HCT116 (cell line): Measurements from ENCODE around the gene SRP68. TPM values are rescaled to one million over a fixed set of nuclear protein-coding genes. Genes with fewer than 3 reads are reported as not detected.

Experiments
- ATAC-seq: fragments of 200-7000 bp; cut with Tn5 transposase; 2 replicates; pipeline ENCODE4 v1.9.1; 2020; ENCODE audit warnings: mild to moderate bottlenecking, moderate library complexity
- BruUV-seq: library from RNA; stranded (reverse); fragments of 400-500 nt; replicated peaks from 2 replicates; lab custom pipeline; 2021; lab: Mats Ljungman, UMichigan
- CTCF ChIA-PET: fragments of 300-600 bp; sonication (Branson Sonifier 250); formaldehyde crosslinking; loops from one replicate; lab custom pipeline; 2021; ENCODE audit warnings: antibody characterized with exemption; lab: Charles Lee
- POLR2A ChIA-PET: fragments of 300-600, 350-600 bp; sonication (Branson Sonifier 250); formaldehyde crosslinking; loops from one replicate; lab custom pipeline; 2021; ENCODE audit warnings: antibody characterized with exemption; lab: Charles Lee
- RAD21 ChIA-PET, 2 experiments: fragments of 300-600 bp; sonication (Branson Sonifier 250); formaldehyde crosslinking; loops; one replicate each; lab custom pipeline; 2023; ENCODE audit warnings: low total read pairs in 2 of 2; ENCODE audit not compliant: uncharacterized antibody in 2 of 2, unreplicated experiment in 2 of 2, low non-redundant PET in 1 of 2; lab: Charles Lee
- DNase-seq: peaks from one replicate; pipeline ENCODE4 v3.0.0-alpha.2; 2010; ENCODE audit warnings: low read depth, low spot score
- H2AFZ ChIP-seq: fragments of 200-600 bp; shearing (Covaris generic), sonication (generic); 2 replicates; pipeline ENCODE4 v1.6.1; 2017; ENCODE audit warnings: low read depth, mixed run types, mixed read lengths, antibody characterized with exemption, low read length; ENCODE audit not compliant: poor library complexity, severe bottlenecking
- H3K27ac ChIP-seq: 2 replicates; pipeline ENCODE4 v1.5.1; 2012; ENCODE audit warnings: low read depth, low read length
- H3K27me3 ChIP-seq: fragments of 200-600 bp; sonication (generic); 2 replicates; pipeline ENCODE4 v1.6.1; 2016; ENCODE audit warnings: mixed run types, low read length, mixed read lengths; ENCODE audit not compliant: insufficient read depth
- H3K36me3 ChIP-seq, 2 experiments: fragments of 200-500 bp in 1 of 2; fragments of 200-600 bp in 1 of 2; sonication (Bioruptor generic) in 1 of 2; sonication (generic) in 1 of 2; 2 replicates each; pipeline versions ENCODE4 v1.5.1 to v1.6.1; 2014 to 2016; ENCODE audit warnings: low read length in 2 of 2, inconsistent platforms in 1 of 2, mixed read lengths in 1 of 2, mixed run types in 1 of 2; ENCODE audit not compliant: insufficient read depth in 2 of 2, control insufficient read depth in 1 of 2
- H3K4me1 ChIP-seq, 2 experiments: fragments of 200-600 bp in 1 of 2; sonication (generic) in 1 of 2; 2 replicates each; pipeline versions ENCODE4 v1.5.1 to v1.6.1; 2012 to 2017; ENCODE audit warnings: low read length in 2 of 2, inconsistent platforms in 1 of 2, mild to moderate bottlenecking in 1 of 2, mixed read lengths in 1 of 2, mixed run types in 1 of 2, moderate library complexity in 1 of 2; ENCODE audit not compliant: insufficient read depth in 2 of 2, control insufficient read depth in 1 of 2
- H3K4me2 ChIP-seq: fragments of 200-600 bp; sonication (generic); 2 replicates; pipeline ENCODE4 v1.6.1; 2017; ENCODE audit warnings: mixed run types, low read length, mixed read lengths
- H3K4me3 ChIP-seq, 2 experiments: fragments of 200-600 bp in 1 of 2; sonication (generic) in 1 of 2; replicated peaks in 1 of 2; 2 replicates each; pipeline ENCODE4 v1.5.1; 2011 to 2016; ENCODE audit warnings: low read length in 2 of 2, control low read depth in 1 of 2, low read depth in 1 of 2, mild to moderate bottlenecking in 1 of 2, mixed read lengths in 1 of 2, mixed run types in 1 of 2
- H3K79me2 ChIP-seq: fragments of 200-600 bp; sonication (generic); 2 replicates; pipeline ENCODE4 v1.6.1; 2017; ENCODE audit warnings: mild to moderate bottlenecking, mixed run types, low read length, moderate library complexity, mixed read lengths; ENCODE audit not compliant: insufficient read depth
- H3K9ac ChIP-seq: fragments of 200-600 bp; sonication (generic); 2 replicates; pipeline ENCODE4 v1.6.1; 2016; ENCODE audit warnings: low read length, mixed read lengths
- H3K9me2 ChIP-seq: fragments of 200-600 bp; sonication (generic), shearing (Covaris generic); 2 replicates; pipeline ENCODE4 v1.6.1; 2017; ENCODE audit warnings: mixed run types, mild to moderate bottlenecking, moderate library complexity; ENCODE audit not compliant: insufficient read depth
- H3K9me3 ChIP-seq, 2 experiments: fragments of 200-500 bp in 1 of 2; fragments of 200-600 bp in 1 of 2; sonication (Bioruptor generic) in 1 of 2; sonication (generic) in 1 of 2; 2 replicates each; pipeline ENCODE4 v1.6.1; 2014 to 2017; ENCODE audit warnings: low read length in 2 of 2, mixed read lengths in 2 of 2, inconsistent platforms in 1 of 2, low read depth in 1 of 2, mild to moderate bottlenecking in 1 of 2, mixed run types in 1 of 2, moderate library complexity in 1 of 2; ENCODE audit not compliant: control insufficient read depth in 1 of 2, insufficient read depth in 1 of 2
- H4K20me1 ChIP-seq: fragments of 200-600 bp; sonication (generic), shearing (Covaris generic); 2 replicates; pipeline ENCODE4 v1.6.1; 2017; ENCODE audit warnings: mixed run types, mild to moderate bottlenecking, moderate library complexity; ENCODE audit not compliant: insufficient read depth
- ATF3 ChIP-seq: IDR thresholded peaks from 2 replicates; pipeline ENCODE4 v1.6.1; 2012
- CEBPB ChIP-seq: IDR thresholded peaks from 2 replicates; pipeline ENCODE4 v1.6.1; 2012; ENCODE audit warnings: low read depth
- CTCF ChIP-seq, 3 experiments: fragments of 200-600 bp in 1 of 3; sonication (generic) in 1 of 3; IDR thresholded peaks in 2 of 3; conservative IDR thresholded peaks in 1 of 3; 2 replicates each; pipeline ENCODE4 v1.5.1; 2012 to 2017; ENCODE audit warnings: low read depth in 2 of 3, low read length in 2 of 3, antibody characterized with exemption in 1 of 3, borderline replicate concordance in 1 of 3, control low read depth in 1 of 3, mild to moderate bottlenecking in 1 of 3, mixed read lengths in 1 of 3, mixed run types in 1 of 3, moderate library complexity in 1 of 3; ENCODE audit not compliant: insufficient read depth in 1 of 3
- ELF1 ChIP-seq: IDR thresholded peaks from 2 replicates; pipeline ENCODE4 v1.6.1; 2012; ENCODE audit warnings: low read depth, borderline replicate concordance
- EZH2 ChIP-seq: fragments of 200-600 bp; sonication (generic); IDR thresholded peaks from 2 replicates; pipeline ENCODE4 v1.6.1; 2017; ENCODE audit warnings: antibody characterized with exemption, mixed run types
- EZH2phosphoT487 ChIP-seq: fragments of 200-600 bp; IDR thresholded peaks from 2 replicates; pipeline ENCODE4 v1.6.1; 2018; ENCODE audit warnings: antibody characterized with exemption, borderline replicate concordance
- FOSL1 ChIP-seq: IDR thresholded peaks from 2 replicates; pipeline ENCODE4 v1.6.1; 2012; ENCODE audit warnings: low read depth
- JUND ChIP-seq: IDR thresholded peaks from 2 replicates; pipeline ENCODE4 v1.6.1; 2012
- MAX ChIP-seq: IDR thresholded peaks from 2 replicates; pipeline ENCODE4 v1.6.1; 2012
- POLR2AphosphoS5 ChIP-seq: IDR thresholded peaks from 2 replicates; pipeline ENCODE4 v1.6.1; 2011; ENCODE audit warnings: mild to moderate bottlenecking, low read depth, low read length, moderate library complexity
- RAD21 ChIP-seq: IDR thresholded peaks from 2 replicates; pipeline ENCODE4 v1.6.1; 2012; ENCODE audit warnings: low read depth, mild to moderate bottlenecking
- REST ChIP-seq: IDR thresholded peaks from 2 replicates; pipeline ENCODE4 v1.6.1; 2012; ENCODE audit warnings: low read depth
- SIN3A ChIP-seq: IDR thresholded peaks from 2 replicates; pipeline ENCODE4 v1.6.1; 2012; ENCODE audit warnings: low read depth
- SP1 ChIP-seq: IDR thresholded peaks from 2 replicates; pipeline ENCODE4 v1.6.1; 2012; ENCODE audit warnings: low read depth
- TCF7L2 ChIP-seq: IDR thresholded peaks from 2 replicates; pipeline ENCODE4 v1.7.0; 2011; ENCODE audit warnings: borderline replicate concordance, inconsistent platforms; ENCODE audit not compliant: insufficient read depth, insufficient read length; ENCODE audit errors: extremely low read depth
- YY1 ChIP-seq: IDR thresholded peaks from 2 replicates; pipeline ENCODE4 v1.6.1; 2011; ENCODE audit warnings: low read length, low read depth, moderate library complexity, mild to moderate bottlenecking; ENCODE audit not compliant: insufficient replicate concordance; ENCODE audit errors: extremely low read depth
- ZBTB33 ChIP-seq: IDR thresholded peaks from 2 replicates; pipeline ENCODE4 v1.6.1; 2011; ENCODE audit warnings: mild to moderate bottlenecking, low read length, moderate library complexity; ENCODE audit not compliant: insufficient replicate concordance; ENCODE audit errors: extremely low read depth
- ZFX ChIP-seq: fragments of 450-650 bp; IDR thresholded peaks from 2 replicates; pipeline ENCODE4 v1.6.1; 2017
- intact Hi-C: fragments of 100-400 bp; cut with micrococcal nuclease; formaldehyde crosslinking; loops from 2 replicates; pipeline ENCODE4 v1.10.0; 2022
- total RNA-seq: library from RNA; stranded (reverse); gene quantifications from one replicate; pipeline ENCODE4 v1.2.1, GENCODE V29; 2021; ENCODE audit not compliant: unreplicated experiment

The SRP68 gene
- total RNA-seq, 1 experiment from 2014 or later: 152 TPM

- ChIA-PET CTCF (interaction anchor here (0.6 kb wide), 1 partner anchor 116 kb away, joined by 4 read pairs; no protein-coding TSS in a partner anchor), RAD21 (interaction anchor here in 1 of 2 experiments (0.5 kb wide), 1 partner anchor 261 kb away, joined by 3 read pairs; no protein-coding TSS in a partner anchor)
- no TSS peak for BruUV-seq
- Histone ChIP-seq H3K4me1 (peaks cover 6 to 19% of the 10 kb centered on the region in 2 experiments), H3K36me3 (peaks cover 25 to 29% of the 10 kb centered on the region in 2 experiments), H2AFZ (no peak overlapping the region)
- DNase-seq: no peak
- no peak for TF ChIP-seq YY1
- TF ChIP-seq POLR2AphosphoS5: no peak
- no peak for TF ChIP-seq MAX
- TF ChIP-seq EZH2: no peak
- TF ChIP-seq TCF7L2: no peak
- TF ChIP-seq SP1: no peak
- no peak for TF ChIP-seq CTCF (IDR thresholded peaks at IDR 0.05 in 2 of 3, conservative IDR thresholded peaks at IDR 0.05 in 1 of 3; ENCODE audit: borderline replicate concordance in 1 of 3, insufficient read depth in 1 of 3, low read depth in 2 of 3, low read length in 2 of 3)
- TF ChIP-seq JUND: no peak
- no peak for TF ChIP-seq ELF1
- TF ChIP-seq ATF3: no peak
- TF ChIP-seq ZBTB33: no peak
- TF ChIP-seq EZH2phosphoT487: no peak
- no peak for TF ChIP-seq CEBPB
- no peak for TF ChIP-seq RAD21
- no peak for TF ChIP-seq REST
- TF ChIP-seq ZFX: no peak
- no peak for TF ChIP-seq SIN3A
- TF ChIP-seq FOSL1: no peak
- TF ChIP-seq, all 23 proteins: peak for 0
- POLR2A ChIA-PET: no interaction called here
- no peaks in the 10 kb centered on the region for H3K9me2 ChIP-seq
- no peak overlapping the region for H3K4me2 ChIP-seq
- H3K9ac ChIP-seq: no peak overlapping the region
- no peak for ATAC-seq
- H3K4me3 ChIP-seq: no peak overlapping the region
- no peaks in the 10 kb centered on the region for H3K9me3 ChIP-seq
- no peaks in the 10 kb centered on the region for H4K20me1 ChIP-seq
- peaks cover 33% of the 10 kb centered on the region for H3K79me2 ChIP-seq
- intact Hi-C loops: no loop called here
- no peaks in the 10 kb centered on the region for H3K27me3 ChIP-seq
- H3K27ac ChIP-seq: no peak overlapping the region
Measured at GRCh38 chr17:76022285-76022684, 50.0 kb downstream of the SRP68 start.
